Middle frontal gyrus (tissue), 1 donor: Measurements from ENCODE around the gene ENO3.

Source experiments
- DNase-seq: peaks from one replicate; pipeline ENCODE4 v3.0.0-alpha.2; 2015; ENCODE audit warnings: low spot score; ENCODE audit errors: extremely low spot score

ENO3 gene

GRCh38 chr17:4936436-4936835 is 14.5 kb upstream of the ENO3 start:
- no peak for DNase-seq

- DNase-seq = no peak
These were observed 13.4 kb upstream of the ENO3 start for GRCh38 chr17:4937553-4937952.

- no peak for DNase-seq
These were observed 12.8 kb upstream of the ENO3 start for GRCh38 chr17:4938069-4938491.

GRCh38 chr17:4938688-4939545 is 12.0 kb upstream of the ENO3 start:
- no peak for DNase-seq

- no peak for DNase-seq
These were observed 11.4 kb upstream of the ENO3 start for GRCh38 chr17:4939546-4939795.

GRCh38 chr17:4939796-4940554 is 10.9 kb upstream of the ENO3 start, which contains the start of the genes RNF167 and SLC25A11:
RNF167 (plus strand) TSS chr17:4940268; CDS start chr17:4940910, 642 bp downstream.
SLC25A11 (minus strand) TSS chr17:4940046; CDS start chr17:4939910, 136 bp downstream.
- peak; percentile 99 for DNase-seq

- no peak for DNase-seq
These were observed 10.2 kb upstream of the ENO3 start for GRCh38 chr17:4940555-4941318.

GRCh38 chr17:4941319-4941610 is 9.7 kb upstream of the ENO3 start:
- no peak for DNase-seq

- DNase-seq = no peak
These were observed 8.0 kb upstream of the ENO3 start for GRCh38 chr17:4942760-4943508.

- no peak for DNase-seq
These were observed 6.8 kb upstream of the ENO3 start for GRCh38 chr17:4944163-4944553.

- DNase-seq = no peak
These were observed 6.3 kb upstream of the ENO3 start for GRCh38 chr17:4944554-4945175.

GRCh38 chr17:4945176-4945943 is 5.6 kb upstream of the ENO3 start:
- no peak for DNase-seq

- DNase-seq = no peak
These were observed 5.0 kb upstream of the ENO3 start for GRCh38 chr17:4945944-4946280.

- no peak for DNase-seq
These were observed 4.5 kb upstream of the ENO3 start for GRCh38 chr17:4946312-4946976.

GRCh38 chr17:4947010-4947410 is 3.9 kb upstream of the ENO3 start:
- DNase-seq = no peak

GRCh38 chr17:4947411-4948165 is 3.3 kb upstream of the ENO3 start:
- no peak for DNase-seq

GRCh38 chr17:4948166-4948930 is 2.6 kb upstream of the ENO3 start, which contains the start of gene PFN1:
PFN1 (minus strand) TSS chr17:4948530; CDS start chr17:4948394, 136 bp downstream.
- peak; percentile 58 for DNase-seq

GRCh38 chr17:4948931-4949320 is 2.0 kb upstream of the ENO3 start:
- no peak for DNase-seq
